ENCODE measurements around the gene CDC42BPB. TPM values are rescaled to one million over a fixed set of nuclear protein-coding genes. Genes with fewer than 3 reads are reported as not detected.

CDC42BPB gene, protein sequence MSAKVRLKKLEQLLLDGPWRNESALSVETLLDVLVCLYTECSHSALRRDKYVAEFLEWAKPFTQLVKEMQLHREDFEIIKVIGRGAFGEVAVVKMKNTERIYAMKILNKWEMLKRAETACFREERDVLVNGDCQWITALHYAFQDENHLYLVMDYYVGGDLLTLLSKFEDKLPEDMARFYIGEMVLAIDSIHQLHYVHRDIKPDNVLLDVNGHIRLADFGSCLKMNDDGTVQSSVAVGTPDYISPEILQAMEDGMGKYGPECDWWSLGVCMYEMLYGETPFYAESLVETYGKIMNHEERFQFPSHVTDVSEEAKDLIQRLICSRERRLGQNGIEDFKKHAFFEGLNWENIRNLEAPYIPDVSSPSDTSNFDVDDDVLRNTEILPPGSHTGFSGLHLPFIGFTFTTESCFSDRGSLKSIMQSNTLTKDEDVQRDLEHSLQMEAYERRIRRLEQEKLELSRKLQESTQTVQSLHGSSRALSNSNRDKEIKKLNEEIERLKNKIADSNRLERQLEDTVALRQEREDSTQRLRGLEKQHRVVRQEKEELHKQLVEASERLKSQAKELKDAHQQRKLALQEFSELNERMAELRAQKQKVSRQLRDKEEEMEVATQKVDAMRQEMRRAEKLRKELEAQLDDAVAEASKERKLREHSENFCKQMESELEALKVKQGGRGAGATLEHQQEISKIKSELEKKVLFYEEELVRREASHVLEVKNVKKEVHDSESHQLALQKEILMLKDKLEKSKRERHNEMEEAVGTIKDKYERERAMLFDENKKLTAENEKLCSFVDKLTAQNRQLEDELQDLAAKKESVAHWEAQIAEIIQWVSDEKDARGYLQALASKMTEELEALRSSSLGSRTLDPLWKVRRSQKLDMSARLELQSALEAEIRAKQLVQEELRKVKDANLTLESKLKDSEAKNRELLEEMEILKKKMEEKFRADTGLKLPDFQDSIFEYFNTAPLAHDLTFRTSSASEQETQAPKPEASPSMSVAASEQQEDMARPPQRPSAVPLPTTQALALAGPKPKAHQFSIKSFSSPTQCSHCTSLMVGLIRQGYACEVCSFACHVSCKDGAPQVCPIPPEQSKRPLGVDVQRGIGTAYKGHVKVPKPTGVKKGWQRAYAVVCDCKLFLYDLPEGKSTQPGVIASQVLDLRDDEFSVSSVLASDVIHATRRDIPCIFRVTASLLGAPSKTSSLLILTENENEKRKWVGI (N-terminal part only)
- 100 to 1,000 TPM in 2 of 4 donors, 10 to 100 TPM in 2; 90.7 to 153 (median 101) TPM for total RNA-seq

DNA sequence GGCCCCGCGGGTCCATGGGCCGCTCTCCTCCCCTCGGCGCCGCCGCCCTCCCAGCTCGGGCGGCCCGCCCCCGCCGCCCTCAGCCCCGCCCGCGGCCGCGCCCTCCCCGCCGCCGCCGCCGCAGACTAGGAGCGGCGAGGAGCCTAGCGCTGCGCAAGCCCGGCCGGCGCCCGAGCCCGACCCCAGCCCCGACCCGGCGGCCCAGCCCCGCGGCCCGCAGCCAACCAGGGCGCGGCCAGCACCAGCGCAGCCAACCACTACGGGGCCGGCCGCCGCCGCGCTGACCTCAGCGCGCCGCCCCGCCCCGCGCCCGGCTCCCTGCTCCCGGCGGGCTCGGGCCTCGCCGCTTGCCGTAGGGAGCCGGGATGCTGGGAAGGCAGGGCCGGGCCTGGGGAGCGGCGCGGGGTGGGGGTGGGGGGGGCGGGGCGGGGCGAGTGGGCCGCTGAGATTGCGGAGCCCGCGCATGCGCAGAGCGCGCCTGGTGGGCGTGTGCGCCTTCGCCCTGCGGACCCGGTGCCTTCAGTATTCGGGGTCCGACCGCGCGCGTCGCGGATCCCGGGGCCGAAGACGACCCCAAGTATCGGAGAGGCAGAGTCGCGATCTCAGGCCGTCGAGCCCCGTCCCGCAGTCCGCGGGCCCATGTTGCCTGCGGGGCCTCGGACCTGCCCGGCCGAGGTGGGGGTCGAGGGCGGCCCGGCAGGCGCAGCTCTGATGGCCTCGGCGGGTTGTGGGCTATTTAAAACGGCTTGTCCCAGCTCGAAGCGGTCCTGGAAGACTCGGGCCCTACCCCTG, at the start of gene CDC42BPB:
Gene CDC42BPB, minus strand, starts transcription at position 178 of the 792 bp plus-strand sequence. CDS start 376 bp downstream, outside the sequence.
- Histone ChIP-seq H3K9me3 (no peaks in the 10 kb centered on the region), H3K36me3 (no peaks in the 10 kb centered on the region), H3K4me3 (replicated peaks in 1 of 3) (peak within 1 kb of the TSS; percentile 56 to 97 (median 91)), H3K27ac (peak within 1 kb of the TSS; percentile 77 to 90 (median 89)), H3K4me1 (peaks cover 28 to 34% of the 10 kb centered on the region in 2 donors), H3K27me3 (no peaks in the 10 kb centered on the region)
- DNase-seq: peak; percentile 91 to 92
- 0% methylated on average over 3 of the region's 113 CpGs; no CpG with 5 or more reads in 1 of the 2 donors for WGBS, 2 donors
- TF ChIP-seq POLR2A (IDR thresholded peaks at IDR 0.05): peak in 1 of 2 donors; percentile 68
- TF ChIP-seq, protein P1, sequence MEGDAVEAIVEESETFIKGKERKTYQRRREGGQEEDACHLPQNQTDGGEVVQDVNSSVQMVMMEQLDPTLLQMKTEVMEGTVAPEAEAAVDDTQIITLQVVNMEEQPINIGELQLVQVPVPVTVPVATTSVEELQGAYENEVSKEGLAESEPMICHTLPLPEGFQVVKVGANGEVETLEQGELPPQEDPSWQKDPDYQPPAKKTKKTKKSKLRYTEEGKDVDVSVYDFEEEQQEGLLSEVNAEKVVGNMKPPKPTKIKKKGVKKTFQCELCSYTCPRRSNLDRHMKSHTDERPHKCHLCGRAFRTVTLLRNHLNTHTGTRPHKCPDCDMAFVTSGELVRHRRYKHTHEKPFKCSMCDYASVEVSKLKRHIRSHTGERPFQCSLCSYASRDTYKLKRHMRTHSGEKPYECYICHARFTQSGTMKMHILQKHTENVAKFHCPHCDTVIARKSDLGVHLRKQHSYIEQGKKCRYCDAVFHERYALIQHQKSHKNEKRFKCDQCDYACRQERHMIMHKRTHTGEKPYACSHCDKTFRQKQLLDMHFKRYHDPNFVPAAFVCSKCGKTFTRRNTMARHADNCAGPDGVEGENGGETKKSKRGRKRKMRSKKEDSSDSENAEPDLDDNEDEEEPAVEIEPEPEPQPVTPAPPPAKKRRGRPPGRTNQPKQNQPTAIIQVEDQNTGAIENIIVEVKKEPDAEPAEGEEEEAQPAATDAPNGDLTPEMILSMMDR (IDR thresholded peaks at IDR 0.05): peak in 2 of 6 experiments; percentile 11 to 13
- intact Hi-C loops (cut with DNase I): no loop called here

DNA sequence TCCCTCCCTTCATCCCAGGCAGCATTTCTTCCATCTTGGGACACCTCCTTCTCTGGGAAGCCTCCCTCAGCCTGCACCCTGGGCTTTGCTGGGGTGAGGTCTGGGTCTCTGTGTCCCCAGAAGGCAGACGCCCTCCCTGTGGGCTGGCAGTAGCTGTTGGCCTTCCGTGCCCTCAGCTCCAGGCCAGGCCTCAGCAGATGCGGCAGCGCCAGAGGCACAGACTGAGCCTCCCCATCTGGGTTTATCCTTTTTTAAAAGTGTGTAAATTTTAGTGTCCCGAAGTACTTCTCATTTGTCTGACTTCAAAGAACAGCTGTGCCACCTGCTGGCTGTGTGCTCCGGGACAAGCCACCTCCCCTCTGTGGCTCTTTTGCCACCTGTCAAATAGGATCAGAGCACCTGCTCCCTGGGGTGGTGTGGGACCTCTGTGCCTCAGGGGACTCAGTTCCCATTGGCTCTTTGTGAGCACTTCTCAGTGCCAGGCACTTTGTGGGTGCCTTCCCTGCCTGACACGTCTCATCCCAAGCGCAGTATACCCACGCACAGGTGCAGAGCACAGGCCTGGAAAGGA, 48.3 kb upstream of the CDC42BPB start:
- WGBS, 2 donors: 68 to 88% methylated on average over 9 of the region's 9 CpGs
- no peak for TF ChIP-seq POLR2A (IDR thresholded peaks at IDR 0.05)
- TF ChIP-seq, protein P1 (IDR thresholded peaks at IDR 0.05): no peak

DNA sequence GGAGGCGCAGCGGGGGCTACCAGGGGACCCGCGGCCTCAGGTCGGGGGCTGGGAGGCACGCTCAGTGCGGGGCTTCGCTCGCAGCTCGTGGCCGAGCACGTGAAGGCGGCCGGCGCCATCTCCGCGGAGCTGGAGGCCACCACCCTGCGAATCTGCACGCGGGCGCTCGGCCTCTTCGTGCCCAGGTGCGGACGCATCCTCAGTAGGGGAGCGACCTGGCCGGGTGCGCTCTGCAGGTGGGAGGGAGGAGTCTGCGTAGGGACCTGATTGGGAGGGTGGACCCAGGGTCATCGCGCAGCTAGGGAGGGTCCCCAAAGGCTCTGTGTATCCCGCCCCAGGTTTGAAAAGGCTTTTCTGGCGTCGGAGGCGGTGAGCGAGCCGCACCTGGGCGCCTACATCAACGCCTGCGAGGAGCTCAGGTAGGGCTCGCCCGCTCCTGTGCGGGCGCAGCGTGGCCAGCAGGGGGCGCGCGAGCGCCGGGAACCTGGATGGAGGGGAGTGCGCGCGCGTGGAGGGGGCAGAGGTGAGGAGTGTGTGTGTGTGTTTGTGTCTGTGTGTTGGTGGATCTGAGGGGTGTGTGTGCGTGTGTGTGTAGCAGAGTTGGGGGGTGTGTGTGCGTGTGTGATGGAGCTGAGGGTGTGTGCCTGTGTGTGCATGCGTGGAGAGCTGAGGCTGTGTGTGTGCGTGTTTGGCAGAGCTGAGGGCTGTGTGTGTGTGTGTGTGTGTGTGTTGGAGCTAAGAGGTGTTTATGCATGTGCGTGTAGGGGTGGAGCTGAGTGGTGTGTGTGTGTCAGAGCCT, 47.5 kb upstream of the CDC42BPB start:
- no peak for TF ChIP-seq POLR2A (IDR thresholded peaks at IDR 0.05)
- TF ChIP-seq, protein P1 (IDR thresholded peaks at IDR 0.05): peak; percentile 76 to 99 (median 94)
- no peaks in the 10 kb centered on the region for H3K36me3 ChIP-seq
- no peak overlapping the region for H3K27ac ChIP-seq
- no peaks in the 10 kb centered on the region for H3K9me3 ChIP-seq
- no peak overlapping the region for H3K4me3 ChIP-seq (replicated peaks in 1 of 3)
- peaks cover 9% of the 10 kb centered on the region for H3K27me3 ChIP-seq
- peaks cover 0 to 33% of the 10 kb centered on the region in 2 donors for H3K4me1 ChIP-seq
- 6 to 9% methylated on average over 25 to 32 of the region's 59 CpGs for WGBS, 2 donors
- DNase-seq: peak; percentile 64 to 76
- intact Hi-C loops (cut with DNase I): loop anchor here (5.0 kb wide), 2 partner anchors 37 to 187 kb away; no protein-coding TSS in a partner anchor

More for the DNA sequence above, 48.3 kb upstream of the CDC42BPB start:
- Histone ChIP-seq H3K4me1 (peaks cover 0 to 41% of the 10 kb centered on the region in 2 donors), H3K4me3 (replicated peaks in 1 of 3) (no peak overlapping the region), H3K27ac (no peak overlapping the region), H3K27me3 (peaks cover 9% of the 10 kb centered on the region), H3K36me3 (no peaks in the 10 kb centered on the region), H3K9me3 (no peaks in the 10 kb centered on the region)
- intact Hi-C loops (cut with DNase I): loop anchor here (2.0 to 5.0 kb wide), 2 partner anchors 37 to 81 kb away; no protein-coding TSS in a partner anchor
- DNase-seq: no peak
